ENCODE results near the gene DUSP15.

DNA sequence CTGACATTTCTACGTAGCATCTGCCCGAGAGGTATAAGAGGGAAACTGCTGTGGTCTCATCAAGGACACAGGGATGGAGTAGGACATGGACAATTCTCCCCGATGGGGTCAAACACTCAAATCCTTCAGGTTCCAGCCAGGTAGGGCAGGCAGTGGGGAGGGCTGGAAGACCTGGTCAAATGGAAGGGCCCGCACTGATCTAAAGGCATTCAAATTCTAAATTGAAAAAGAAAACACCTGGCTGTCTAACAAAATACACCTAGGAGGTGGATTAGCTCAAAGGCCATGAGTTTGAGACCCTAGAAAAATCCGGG lies 8.2 kb downstream of the DUSP15 start:
- no peak for TF ChIP-seq CTCF (IDR thresholded peaks at IDR 0.05; ENCODE audit: control extremely low read depth in 1 of 3, insufficient read depth in 1 of 3, low read depth in 1 of 3, low read length in 3 of 3)
- no peak for TF ChIP-seq SUZ12 (IDR thresholded peaks at IDR 0.05; ENCODE audit: low read length)
- TF ChIP-seq GABPA (IDR thresholded peaks at IDR 0.05; ENCODE audit: borderline replicate concordance, insufficient read depth, low read length): no peak
- TF ChIP-seq TAF1 (IDR thresholded peaks at IDR 0.05; ENCODE audit: low read depth, low read length): no peak
- TF ChIP-seq TCF12 (IDR thresholded peaks at IDR 0.05; ENCODE audit: low read depth, low read length): no peak
- TF ChIP-seq EZH2 (IDR thresholded peaks at IDR 0.05; ENCODE audit: low read depth, low read length, severe bottlenecking): no peak
- no peak for TF ChIP-seq USF2 (IDR thresholded peaks at IDR 0.05; ENCODE audit: low read length)
- TF ChIP-seq POLR2A (IDR thresholded peaks at IDR 0.05; ENCODE audit: control extremely low read depth in 1 of 2, low read depth in 2 of 2, low read length in 2 of 2): peak in 1 of 2 experiments; percentile 4; a peak in 1 of 3 replicates
- no peak for TF ChIP-seq CEBPB (IDR thresholded peaks at IDR 0.05; ENCODE audit: low read depth, low read length)

Measured in H1 (cell line).